ENCODE data around the gene DYRK4.
"Not testable (repeated sequence)": the region's sequence is repeated elsewhere in the genome, so short reads cannot be mapped to it uniquely, and the experiment has no call there.

Gene DYRK4, protein sequence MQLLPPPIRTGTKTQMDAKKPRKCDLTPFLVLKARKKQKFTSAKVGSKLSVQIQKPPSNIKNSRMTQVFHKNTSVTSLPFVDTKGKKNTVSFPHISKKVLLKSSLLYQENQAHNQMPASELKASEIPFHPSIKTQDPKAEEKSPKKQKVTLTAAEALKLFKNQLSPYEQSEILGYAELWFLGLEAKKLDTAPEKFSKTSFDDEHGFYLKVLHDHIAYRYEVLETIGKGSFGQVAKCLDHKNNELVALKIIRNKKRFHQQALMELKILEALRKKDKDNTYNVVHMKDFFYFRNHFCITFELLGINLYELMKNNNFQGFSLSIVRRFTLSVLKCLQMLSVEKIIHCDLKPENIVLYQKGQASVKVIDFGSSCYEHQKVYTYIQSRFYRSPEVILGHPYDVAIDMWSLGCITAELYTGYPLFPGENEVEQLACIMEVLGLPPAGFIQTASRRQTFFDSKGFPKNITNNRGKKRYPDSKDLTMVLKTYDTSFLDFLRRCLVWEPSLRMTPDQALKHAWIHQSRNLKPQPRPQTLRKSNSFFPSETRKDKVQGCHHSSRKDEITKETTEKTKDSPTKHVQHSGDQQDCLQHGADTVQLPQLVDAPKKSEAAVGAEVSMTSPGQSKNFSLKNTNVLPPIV

DNA sequence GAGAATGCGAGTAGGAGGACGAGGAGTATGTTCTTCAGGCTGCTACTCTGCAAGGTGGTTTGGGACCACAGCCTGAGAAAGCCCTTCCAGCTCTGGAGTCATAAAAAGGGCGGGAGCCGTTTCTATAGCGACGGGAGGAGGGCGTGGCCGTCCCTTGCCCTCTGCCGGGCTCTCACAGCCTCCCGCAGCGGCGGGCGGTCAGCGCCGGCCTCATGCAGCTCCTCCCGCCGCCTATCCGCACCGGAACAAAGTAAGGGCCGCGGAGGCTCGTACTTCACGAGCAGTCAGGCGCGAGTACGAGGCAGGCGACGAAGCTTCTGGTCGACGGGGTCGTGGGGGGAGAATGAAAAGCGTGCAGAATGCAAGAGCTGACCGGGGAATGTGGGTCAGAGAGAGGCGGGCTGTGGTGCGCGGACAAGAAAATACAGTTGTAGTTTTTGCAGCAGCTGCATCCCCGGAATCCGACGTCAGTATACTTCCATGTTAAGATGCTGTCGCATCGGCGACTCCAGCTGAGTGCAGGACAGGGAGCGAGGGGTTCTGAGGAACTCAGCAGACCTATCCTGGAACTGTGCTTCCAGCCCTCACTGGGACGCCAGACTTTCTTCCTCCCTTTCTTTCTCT, at the start of gene DYRK4:
TSS of gene DYRK4 (plus strand) at position 175 of the 624 bp plus-strand sequence. CDS start at position 213, 38 bp downstream.
- DNase-seq (ENCODE audit: low read depth) = no peak

DNA sequence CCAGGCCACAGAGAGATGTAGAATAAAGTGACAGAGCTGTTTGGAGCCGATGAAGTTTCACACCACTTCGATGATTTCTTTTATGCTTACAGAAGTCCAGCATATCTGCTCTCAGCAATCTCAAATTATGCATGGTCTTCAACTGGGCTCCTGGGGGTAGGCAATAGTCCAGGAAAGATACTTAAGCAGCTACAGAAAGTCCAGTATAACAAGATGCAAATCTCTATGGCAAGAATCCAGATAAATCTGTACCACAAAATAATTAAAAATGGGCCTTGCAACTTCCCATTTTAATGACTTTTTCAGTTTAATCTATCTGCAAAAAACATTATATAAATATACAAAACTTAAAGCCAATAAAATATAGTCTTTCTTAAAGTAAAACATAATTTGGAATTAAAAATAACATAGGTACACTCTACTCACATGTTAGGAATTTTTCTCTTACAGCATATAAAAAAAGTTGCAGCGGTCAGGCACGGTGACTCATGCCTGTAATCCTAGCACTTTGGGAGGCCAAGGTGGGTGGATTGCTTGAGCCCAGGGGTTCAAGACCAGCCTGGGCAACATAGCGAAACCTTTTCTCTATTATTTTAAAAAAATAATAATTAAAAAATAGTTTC, 43.8 kb upstream of the DYRK4 start:
- DNase-seq (ENCODE audit: low read depth) = no peak

DNA sequence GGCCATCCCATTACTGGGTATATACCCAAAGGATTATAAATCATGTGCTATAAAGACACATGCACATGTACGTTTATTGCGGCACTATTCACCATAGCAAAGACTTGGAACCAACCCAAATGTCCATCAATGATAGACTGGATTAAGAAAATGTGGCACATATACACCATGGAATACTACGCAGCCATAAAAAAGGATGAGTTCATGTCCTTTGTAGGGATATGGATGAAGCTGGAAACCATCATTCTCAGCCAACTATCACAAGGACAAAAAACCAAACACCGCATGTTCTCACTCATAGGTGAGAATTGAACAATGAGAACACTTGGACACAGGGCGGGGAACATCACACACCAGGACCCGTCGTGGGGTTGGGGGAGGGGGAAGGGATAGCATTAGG, 38.6 kb upstream of the DYRK4 start:
- not testable (repeated sequence) for DNase-seq (ENCODE audit: low read depth)

DNA sequence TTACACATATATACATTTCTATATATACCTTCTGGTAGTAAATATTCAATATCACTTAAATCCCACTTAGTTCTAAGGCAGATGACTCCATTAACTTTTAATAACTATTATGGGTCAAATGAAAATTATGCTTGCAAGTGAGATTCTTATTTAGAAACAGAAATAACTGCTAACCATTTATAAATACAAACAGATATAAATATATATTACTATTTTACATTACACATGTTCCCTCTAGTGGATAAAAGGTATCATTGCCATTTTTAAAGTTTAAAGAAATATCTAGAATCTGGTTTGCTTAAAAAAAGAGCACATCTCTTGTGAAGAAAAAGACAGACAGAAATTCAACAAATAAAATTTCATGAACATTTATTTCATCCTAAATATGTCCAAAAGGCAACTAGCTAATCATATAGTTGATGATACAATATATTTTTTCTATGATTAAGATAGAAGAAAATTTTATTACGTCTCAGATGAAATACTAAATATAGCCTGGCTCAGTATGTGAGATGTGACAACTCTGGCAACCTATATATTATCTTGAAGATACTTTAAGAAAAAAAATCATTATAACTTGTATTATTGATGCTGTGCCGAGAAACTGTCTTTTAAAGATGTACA, 35.0 kb upstream of the DYRK4 start:
- DNase-seq (ENCODE audit: low read depth) = no peak

DNA sequence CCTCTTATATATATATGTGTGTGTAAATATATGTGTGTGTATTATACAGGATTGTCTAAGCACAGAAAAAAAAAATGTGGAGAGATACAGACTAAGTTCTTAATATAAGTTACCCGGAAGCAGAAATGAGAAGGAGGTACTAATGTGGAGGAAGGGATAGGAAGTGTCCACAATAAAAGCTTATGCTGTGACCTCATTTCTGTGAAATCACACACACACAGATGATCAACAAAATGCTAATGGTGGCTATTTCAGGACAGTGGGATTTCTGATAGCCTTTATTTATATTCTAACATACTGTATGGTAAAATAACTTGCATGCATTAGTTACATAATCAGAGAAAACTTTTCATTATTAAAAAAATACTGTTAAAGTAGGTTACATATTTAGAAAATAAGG, 31.8 kb upstream of the DYRK4 start:
- no peak for DNase-seq (ENCODE audit: low read depth)

DNA sequence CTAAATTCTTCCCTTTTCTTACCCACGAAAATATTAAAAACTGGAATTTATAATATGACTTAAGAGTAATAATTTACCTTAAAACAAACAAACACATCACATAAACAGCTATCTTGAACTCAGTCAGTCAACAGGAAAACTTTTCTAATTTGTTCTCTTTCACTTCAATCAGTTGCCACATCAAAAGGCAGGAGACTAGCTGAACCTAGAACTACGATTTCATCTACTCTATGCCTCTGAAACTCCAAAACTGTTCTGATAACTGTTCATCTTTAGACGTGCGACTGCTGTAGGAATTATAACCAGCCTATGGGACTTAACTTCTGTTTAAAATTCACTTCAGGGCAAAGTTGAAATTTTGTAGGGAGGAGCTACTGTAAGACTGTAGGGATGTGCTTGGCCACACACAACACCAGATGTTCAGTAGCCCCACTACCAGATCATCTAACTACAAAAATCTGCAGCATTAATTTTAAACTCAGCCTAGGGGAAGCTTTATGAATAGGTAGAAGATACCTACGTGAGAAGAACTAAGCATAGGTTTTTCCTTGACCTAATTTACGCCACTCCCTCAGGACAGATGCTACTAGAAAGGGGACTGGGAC, 30.9 kb upstream of the DYRK4 start:
- DNase-seq (ENCODE audit: low read depth) = no peak

DNA sequence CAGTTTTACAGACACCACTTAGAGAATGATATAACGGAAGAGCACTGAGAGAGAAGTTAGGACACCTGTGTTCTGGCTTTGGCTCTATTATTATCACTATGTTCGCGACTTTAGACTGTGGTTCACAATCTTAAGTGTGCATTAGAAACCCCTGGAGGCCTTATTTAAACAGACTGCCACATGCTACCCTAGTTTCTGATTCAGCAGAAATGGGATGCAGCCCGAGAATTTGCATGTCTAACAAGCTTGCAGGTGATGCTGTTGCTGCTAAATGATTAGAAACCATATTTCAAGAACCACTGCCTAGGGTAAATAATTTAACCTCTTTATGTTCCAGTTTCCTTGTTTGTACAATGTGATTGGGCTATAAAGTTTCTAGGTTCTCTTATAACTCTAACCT, 26.9 kb upstream of the DYRK4 start:
- DNase-seq (ENCODE audit: low read depth) = no peak

DNA sequence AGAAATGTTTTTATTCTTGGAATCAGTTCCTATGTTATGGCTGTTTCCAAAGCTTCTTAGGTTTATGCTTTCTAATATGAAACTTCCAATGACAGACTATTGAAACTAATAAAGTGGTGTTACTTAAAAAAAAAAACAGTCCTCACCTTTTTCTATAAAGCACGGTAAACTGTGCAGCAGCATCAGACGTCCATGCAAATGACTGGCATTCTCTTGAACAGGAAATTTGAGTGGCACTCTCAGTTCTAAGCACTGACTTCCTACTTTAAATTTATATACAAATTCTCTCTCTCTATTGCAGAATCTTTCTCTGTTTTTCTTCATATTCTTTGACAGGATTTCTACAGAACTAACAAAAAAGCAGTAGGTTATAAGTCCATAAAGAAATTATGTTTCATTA, 26.1 kb upstream of the DYRK4 start:
- DNase-seq (ENCODE audit: low read depth) = no peak

DNA sequence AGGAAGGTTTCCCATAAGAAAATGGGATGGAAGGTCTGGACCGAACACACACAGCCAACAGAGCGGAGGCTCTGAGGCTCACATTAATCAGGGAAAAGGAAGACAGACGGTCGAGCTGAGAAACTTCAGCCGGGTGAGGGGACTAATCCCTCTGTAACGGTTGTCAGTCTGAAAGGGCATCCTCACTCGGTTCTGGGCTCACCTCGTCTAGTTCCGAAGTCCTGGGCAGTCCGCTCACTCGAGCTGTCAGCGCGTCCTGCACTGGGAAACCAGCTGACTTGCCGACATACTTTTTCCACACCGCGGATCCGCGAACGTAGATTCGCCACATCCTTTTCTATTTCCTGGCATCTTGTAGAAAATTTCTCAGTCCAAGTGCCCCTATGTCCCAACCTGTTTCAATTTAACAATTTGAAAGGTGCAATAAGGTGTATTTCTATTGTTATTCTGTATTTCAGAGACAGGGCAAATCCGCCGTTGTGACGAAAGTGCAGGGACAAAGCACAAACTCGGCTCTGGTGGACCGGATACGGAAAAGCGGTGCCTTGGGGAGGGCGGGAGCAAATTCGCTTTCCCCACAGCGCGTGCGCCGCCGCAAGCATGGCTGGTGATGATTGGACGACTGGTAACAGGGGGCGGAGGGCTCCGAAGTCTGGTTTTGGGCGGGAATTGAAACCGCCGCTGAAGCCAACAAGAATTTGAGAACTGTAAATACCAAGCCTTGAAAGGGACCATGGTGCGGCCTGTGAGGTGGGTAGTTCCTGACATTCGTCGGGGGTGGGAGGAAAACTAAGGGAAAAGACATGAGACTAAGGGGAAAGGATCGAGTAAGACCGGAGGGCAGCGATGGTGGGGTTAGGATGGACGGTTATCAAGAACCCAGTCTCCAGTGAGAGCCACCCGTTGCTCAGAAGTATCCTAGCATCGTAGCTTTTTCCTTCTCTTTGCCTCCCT, 23.5 kb upstream of the DYRK4 start, which contains the start of gene RAD51AP1:
TSS of gene RAD51AP1 (plus strand) at position 684 of the 954 bp plus-strand sequence. CDS start at position 734, 50 bp downstream.
- peak; percentile 91 for DNase-seq (ENCODE audit: low read depth)

DNA sequence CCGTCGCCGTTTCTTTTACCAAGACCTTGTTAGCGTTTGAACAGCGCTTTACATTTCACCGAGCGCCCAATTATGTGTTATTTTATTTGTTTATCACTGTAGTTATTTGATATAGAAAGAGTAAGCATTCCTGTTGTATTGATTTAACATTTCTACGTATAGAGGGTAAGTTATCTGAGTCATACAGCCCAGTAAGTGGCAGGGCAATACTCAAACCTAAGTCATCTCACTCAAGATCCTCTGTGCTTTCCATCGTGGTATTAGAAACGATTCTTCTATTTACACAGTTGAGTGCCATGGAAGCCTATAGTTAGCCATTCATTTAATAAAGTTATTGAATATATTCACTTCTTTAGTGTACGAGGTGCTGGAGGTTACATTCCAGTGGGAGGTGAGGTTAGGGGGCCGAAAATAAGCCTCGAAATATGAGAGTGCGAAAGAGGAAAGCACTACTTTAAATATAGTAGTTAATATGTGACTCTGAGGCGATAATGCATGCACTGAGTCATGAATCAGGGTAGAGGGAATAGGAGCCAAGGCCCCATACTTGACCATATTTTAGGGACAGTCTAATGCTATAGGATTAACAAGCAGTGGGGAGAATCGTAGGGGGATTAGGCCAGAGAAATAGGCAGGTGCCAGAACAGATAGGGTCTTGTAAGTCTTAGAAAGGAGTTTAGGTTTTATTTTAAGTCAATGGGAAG, 22.7 kb upstream of the DYRK4 start:
- no peak for DNase-seq (ENCODE audit: low read depth)

DNA sequence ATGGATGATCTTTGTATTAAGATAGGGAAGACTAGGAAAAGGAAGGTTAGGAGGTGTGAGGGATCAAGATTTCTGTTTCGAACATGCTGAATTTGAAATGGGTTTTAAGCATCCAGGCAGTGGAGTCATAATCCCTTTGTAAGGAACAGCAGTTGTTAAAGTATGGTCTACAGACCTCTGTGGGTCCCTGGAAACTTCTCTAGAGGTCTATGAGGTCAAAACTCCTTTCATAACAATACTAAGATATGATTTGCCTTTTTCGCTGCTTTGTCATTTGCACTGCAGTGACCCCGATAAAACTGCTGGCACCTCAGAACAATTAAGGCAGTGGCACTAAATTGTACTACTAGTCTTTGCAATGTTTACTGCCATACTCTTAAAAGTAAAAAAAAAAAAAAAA, 21.8 kb upstream of the DYRK4 start:
- no peak for DNase-seq (ENCODE audit: low read depth)

DNA sequence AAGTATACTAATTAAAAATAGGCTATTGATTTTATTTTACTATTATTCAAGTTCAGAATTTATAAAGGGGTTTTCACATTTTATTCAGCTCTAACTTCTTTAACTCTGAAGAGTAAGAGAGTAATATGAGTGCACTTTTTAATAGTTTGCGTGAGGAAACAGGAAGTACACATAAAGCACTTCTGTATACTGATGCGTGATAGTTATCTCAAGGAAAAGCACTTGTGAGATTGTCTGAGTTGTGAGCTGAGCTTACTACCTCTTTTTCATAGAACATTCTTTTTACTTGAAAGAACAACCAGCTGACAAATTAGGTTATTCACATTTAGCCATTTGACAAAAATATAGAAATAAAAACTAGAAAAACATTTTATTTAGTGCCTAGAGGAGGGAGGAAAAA, 21.4 kb upstream of the DYRK4 start:
- DNase-seq (ENCODE audit: low read depth) = no peak

DNA sequence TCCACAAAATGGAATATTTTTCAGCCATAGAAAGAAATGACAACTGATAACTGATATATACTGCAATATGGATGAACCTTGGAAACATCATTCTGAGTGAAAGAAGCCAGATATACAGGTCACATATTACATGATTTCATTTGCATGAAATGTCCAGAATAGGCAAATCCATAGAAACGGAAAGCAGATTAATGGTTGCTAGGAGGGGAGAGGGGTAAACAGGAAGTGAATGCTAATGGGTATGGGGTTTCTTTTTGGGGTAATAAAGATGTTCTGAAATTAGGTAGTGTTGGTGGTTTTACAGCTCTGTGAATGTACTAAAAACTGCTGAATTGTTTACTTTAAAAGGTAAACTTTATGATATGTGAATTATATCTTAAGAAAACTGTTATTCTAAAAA, 16.8 kb upstream of the DYRK4 start:
- no peak for DNase-seq (ENCODE audit: low read depth)

DNA sequence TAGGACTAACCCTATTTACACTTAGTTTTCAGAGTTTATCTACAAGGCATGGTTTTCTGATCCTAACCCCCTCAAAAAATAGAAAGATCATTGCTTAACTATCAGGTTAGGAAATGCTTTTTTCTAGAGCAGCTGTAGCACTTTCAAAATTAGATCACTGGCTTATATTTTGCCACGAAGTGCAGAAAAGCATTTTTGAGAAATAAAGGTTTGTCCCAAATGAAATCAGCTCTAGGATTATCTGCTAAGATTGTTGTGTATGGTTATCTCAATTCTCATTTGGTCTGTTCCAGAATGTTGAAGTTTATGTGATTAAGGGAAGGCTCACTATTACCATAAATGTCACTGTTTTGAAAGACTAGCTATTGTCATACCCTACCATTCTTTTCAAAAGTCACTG, 9.8 kb upstream of the DYRK4 start:
- no peak for DNase-seq (ENCODE audit: low read depth)

DNA sequence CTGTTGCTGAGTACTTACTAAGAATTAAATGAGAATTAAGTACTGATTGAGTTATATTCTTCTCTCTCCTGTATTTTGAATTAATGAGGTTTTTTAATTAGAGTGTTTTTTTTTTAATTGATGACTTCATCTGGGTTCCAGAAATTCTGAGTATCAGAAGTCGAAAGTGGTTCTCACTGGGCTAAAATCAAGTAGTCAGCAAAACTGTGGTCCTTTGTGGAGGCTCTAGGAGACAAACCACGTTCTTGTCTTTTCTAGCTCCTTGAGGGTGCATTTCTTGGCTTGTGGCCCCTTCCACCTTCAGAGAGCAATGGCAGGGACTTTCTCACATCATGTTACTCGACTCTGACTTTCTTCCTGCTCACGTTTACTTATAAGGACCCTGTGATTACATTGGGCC, 8.1 kb upstream of the DYRK4 start:
- DNase-seq (ENCODE audit: low read depth) = no peak

DNA sequence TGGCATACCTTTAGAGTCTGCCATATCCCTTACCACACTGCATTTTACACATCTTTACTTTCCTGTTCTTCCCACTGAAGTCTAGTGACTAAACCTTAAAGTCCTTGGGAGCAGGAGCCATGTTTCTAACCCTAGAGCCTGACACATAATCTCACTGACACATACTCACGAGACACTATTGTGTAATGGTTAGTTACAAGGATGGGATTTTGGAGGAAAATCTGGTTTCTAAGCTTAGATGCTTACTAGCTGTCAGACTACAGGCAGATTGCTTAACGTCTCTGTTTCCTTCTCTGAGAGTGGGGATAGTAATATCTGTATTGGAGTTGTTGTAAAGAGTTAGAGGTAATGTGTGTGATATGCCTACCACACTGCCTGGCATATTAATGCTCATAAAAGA, 6.2 kb upstream of the DYRK4 start:
- no peak for DNase-seq (ENCODE audit: low read depth)

DNA sequence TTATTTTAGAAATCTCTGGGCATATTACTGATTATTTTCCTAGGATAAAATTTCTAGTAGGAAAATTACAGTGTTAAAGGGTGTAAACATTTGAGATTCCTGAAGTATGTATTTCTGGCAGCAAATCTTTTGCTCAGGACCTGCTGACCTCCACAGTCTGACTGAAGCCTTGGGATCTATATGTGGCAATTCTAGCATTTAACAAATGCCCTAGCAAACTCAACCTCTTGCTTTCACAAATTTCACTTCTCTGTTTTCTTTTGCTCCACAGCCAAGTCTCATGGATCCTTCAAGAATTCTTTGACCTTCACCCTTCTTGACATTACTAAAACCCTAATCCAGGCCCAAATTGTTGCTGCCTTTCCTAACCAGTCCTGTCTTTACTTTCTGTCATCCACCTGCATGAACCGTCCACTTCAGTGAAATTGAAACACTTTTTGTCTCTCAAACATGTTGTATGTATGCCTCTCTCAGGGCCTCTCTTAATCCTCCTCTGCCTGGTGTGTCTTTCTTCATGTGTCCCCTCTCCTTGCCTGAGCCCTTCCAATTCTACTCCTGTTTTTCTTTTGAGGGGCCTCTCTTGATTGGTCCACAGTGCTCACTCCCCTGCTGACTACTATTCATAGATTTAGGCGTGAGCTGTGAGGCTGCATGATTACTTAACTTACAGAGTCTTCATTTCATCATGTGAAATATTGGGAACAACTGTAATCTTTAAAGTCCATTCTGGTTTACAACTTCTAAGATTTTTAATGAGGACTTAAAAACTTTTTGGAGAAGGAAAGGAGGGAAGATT, 5.1 kb upstream of the DYRK4 start:
- no peak for DNase-seq (ENCODE audit: low read depth)

DNA sequence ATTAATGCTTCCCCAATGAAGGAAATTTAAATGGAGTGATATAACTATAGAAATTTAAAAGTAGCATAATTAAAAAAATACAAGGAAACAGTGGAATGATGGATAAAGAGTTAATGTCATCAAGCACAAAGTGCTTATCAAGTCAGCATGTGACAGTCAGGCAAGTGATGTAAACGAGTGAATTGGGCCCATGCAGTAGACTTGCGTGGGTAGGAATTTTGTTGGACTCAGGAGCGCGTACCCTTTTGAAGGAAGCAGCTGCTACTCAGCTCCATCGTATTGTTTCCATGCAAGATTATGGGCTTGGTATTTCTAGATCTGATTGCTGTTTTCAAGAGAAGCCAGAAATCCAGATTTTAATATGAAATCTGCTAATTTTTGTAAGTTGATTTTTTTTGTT, 4.4 kb upstream of the DYRK4 start:
- no peak for DNase-seq (ENCODE audit: low read depth)

DNA sequence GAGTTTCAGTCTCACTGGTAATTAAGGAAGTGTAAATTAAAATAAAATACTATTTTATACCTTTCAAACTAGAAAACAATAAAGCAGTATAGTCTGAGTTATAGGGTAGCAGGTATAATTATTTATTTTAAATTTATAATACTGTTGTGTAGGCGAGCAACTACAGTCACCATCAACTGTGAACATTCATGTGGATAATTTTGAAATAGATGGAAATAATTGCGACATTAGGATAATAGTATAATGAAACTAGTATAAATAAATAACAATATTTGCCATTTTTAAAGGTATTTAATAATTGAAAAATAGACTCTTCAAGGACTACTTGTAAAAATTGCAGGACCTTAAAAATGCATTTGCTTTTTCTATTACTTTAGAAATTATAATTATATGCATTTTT, 3.8 kb upstream of the DYRK4 start:
- no peak for DNase-seq (ENCODE audit: low read depth)
